ENCODE results near the gene TSPOAP1. TPM values are rescaled to one million over a fixed set of nuclear protein-coding genes. Genes with fewer than 3 reads are reported as not detected.

The TSPOAP1 gene
- total and polyA plus RNA-seq, 10 of the 15 experiments (the other 5 are each of a cell fraction or from before 2014, with no cell fraction given): 0.58 to 16.4 (median 4.2) TPM; not detected in 1

DNA sequence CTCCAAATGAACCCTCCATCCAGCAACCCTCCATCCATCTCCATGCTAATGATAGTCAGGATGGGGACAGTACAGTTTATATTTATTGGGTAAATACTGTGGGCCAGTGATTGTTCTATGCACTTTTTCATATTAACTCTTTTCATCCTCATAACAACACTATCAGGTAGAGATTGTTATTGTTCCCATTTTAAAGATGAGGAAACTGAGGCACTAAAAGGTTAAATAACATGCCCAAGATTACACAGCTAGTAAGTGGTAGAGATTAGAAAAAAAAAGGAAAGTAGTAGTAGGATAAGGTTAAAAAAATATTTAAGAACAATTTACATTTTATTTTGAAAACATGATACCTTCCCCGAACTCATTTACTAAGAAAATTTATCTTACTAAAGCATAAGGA, 45.3 kb upstream of the TSPOAP1 start (continued):
- TF ChIP-seq, protein P1, sequence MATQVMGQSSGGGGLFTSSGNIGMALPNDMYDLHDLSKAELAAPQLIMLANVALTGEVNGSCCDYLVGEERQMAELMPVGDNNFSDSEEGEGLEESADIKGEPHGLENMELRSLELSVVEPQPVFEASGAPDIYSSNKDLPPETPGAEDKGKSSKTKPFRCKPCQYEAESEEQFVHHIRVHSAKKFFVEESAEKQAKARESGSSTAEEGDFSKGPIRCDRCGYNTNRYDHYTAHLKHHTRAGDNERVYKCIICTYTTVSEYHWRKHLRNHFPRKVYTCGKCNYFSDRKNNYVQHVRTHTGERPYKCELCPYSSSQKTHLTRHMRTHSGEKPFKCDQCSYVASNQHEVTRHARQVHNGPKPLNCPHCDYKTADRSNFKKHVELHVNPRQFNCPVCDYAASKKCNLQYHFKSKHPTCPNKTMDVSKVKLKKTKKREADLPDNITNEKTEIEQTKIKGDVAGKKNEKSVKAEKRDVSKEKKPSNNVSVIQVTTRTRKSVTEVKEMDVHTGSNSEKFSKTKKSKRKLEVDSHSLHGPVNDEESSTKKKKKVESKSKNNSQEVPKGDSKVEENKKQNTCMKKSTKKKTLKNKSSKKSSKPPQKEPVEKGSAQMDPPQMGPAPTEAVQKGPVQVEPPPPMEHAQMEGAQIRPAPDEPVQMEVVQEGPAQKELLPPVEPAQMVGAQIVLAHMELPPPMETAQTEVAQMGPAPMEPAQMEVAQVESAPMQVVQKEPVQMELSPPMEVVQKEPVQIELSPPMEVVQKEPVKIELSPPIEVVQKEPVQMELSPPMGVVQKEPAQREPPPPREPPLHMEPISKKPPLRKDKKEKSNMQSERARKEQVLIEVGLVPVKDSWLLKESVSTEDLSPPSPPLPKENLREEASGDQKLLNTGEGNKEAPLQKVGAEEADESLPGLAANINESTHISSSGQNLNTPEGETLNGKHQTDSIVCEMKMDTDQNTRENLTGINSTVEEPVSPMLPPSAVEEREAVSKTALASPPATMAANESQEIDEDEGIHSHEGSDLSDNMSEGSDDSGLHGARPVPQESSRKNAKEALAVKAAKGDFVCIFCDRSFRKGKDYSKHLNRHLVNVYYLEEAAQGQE (IDR thresholded peaks at IDR 0.05; ENCODE audit: low read depth, low read length): no peak
- no peak for TF ChIP-seq CBX5 (IDR thresholded peaks at IDR 0.05; ENCODE audit: low read depth)
- TF ChIP-seq, protein P2, sequence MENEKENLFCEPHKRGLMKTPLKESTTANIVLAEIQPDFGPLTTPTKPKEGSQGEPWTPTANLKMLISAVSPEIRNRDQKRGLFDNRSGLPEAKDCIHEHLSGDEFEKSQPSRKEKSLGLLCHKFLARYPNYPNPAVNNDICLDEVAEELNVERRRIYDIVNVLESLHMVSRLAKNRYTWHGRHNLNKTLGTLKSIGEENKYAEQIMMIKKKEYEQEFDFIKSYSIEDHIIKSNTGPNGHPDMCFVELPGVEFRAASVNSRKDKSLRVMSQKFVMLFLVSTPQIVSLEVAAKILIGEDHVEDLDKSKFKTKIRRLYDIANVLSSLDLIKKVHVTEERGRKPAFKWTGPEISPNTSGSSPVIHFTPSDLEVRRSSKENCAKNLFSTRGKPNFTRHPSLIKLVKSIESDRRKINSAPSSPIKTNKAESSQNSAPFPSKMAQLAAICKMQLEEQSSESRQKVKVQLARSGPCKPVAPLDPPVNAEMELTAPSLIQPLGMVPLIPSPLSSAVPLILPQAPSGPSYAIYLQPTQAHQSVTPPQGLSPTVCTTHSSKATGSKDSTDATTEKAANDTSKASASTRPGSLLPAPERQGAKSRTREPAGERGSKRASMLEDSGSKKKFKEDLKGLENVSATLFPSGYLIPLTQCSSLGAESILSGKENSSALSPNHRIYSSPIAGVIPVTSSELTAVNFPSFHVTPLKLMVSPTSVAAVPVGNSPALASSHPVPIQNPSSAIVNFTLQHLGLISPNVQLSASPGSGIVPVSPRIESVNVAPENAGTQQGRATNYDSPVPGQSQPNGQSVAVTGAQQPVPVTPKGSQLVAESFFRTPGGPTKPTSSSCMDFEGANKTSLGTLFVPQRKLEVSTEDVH (IDR thresholded peaks at IDR 0.05; ENCODE audit: low read depth, partially characterized antibody): no peak
- no peak for TF ChIP-seq WRNIP1 (IDR thresholded peaks at IDR 0.05; ENCODE audit: borderline replicate concordance, low read depth, low read length)
- no peak for TF ChIP-seq RAD51 (IDR thresholded peaks at IDR 0.05)
- no peak for TF ChIP-seq BHLHE40 (IDR thresholded peaks at IDR 0.05; ENCODE audit: borderline replicate concordance in 1 of 2, low read depth in 2 of 2, low read length in 1 of 2)
- TF ChIP-seq ZNF24 (IDR thresholded peaks at IDR 0.05): no peak
- TF ChIP-seq, protein P3, sequence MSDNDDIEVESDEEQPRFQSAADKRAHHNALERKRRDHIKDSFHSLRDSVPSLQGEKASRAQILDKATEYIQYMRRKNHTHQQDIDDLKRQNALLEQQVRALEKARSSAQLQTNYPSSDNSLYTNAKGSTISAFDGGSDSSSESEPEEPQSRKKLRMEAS (IDR thresholded peaks at IDR 0.05; ENCODE audit: low read depth, low read length): no peak
- no peak for TF ChIP-seq ZNF622 (IDR thresholded peaks at IDR 0.05)

Measured in GM12878 (cell line).